A673 (cell line): ENCODE measurements around the gene CFAP61.

ENCODE experiments used
- EZH2 ChIP-seq: fragments of 200-600 bp; sonication (generic); IDR thresholded peaks from 2 replicates; pipeline ENCODE4 v1.6.1; 2017; ENCODE audit warnings: borderline replicate concordance, low read depth, mild to moderate bottlenecking, mixed read lengths, antibody characterized with exemption, low read length; ENCODE audit not compliant: poor library complexity, severe bottlenecking
- TF ChIP-seq, protein P1 (sequence below): fragments of 300-800, 200-600 bp; sonication (generic); conservative IDR thresholded peaks from 2 replicates; pipeline ENCODE4 v1.5.1; 2017; ENCODE audit warnings: low read depth, mild to moderate bottlenecking, antibody characterized with exemption, low read length, moderate library complexity, mixed read lengths

DNA sequence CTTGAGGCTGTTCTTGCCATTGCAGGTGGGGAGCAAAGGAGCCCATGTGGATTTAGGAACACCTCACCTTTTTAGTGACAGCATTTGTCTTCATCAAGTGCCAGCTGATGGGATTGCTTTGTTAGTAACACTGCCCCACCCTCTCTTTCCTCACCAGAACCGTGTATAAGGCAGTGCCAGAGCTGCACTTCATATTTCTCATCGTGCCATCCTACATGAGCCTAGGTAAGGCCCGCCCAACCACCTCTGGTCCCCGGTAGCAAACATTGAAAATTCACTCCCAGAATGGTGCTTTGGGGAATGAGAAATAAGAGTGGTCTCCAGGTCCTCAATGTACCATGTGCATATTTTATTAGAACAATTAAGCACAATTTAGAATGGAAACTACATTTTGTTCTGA is 22.7 kb downstream of the CFAP61 start:
- TF ChIP-seq, protein P1, sequence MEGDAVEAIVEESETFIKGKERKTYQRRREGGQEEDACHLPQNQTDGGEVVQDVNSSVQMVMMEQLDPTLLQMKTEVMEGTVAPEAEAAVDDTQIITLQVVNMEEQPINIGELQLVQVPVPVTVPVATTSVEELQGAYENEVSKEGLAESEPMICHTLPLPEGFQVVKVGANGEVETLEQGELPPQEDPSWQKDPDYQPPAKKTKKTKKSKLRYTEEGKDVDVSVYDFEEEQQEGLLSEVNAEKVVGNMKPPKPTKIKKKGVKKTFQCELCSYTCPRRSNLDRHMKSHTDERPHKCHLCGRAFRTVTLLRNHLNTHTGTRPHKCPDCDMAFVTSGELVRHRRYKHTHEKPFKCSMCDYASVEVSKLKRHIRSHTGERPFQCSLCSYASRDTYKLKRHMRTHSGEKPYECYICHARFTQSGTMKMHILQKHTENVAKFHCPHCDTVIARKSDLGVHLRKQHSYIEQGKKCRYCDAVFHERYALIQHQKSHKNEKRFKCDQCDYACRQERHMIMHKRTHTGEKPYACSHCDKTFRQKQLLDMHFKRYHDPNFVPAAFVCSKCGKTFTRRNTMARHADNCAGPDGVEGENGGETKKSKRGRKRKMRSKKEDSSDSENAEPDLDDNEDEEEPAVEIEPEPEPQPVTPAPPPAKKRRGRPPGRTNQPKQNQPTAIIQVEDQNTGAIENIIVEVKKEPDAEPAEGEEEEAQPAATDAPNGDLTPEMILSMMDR = no peak
- TF ChIP-seq EZH2 = no peak
